ENCODE measurements around the gene SAMM50. TPM values are rescaled to one million over a fixed set of nuclear protein-coding genes. Genes with fewer than 3 reads are reported as not detected.

Gene SAMM50
- total and polyA plus RNA-seq, 2 experiments from 2014 or later, result 58.6 to 60.3 TPM

- H3K27me3 Mint-ChIP-seq (ENCODE audit: insufficient read depth, low read depth, poor library complexity), result peaks cover 5% of the 10 kb centered on the region
- 0 out of 2 replicates have a peak, but pooled peaks cover 3% of the 10 kb centered on the region for H3F3A ChIP-seq (replicated peaks; ENCODE audit: low read depth)
- peaks cover 7% of the 10 kb centered on the region; the same call in 2 of the 3 replicates for H3K4me1 Mint-ChIP-seq
- no peak overlapping the region for H3K4me3 Mint-ChIP-seq
- no peak overlapping the region for H3K27ac Mint-ChIP-seq
- 0 out of 2 replicates have a peak, but pooled peaks cover 3% of the 10 kb centered on the region for H3K79me2 ChIP-seq (replicated peaks; ENCODE audit: insufficient read depth)
- H3K27ac ChIP-seq (ENCODE audit: low read depth), result no peak overlapping the region
- no peaks in the 10 kb centered on the region; the same call in none of the 2 replicates for H4K20me1 ChIP-seq (replicated peaks; ENCODE audit: insufficient read depth)
- H3K36me3 ChIP-seq (ENCODE audit: insufficient read depth), result peaks cover 8% of the 10 kb centered on the region; the same call in 1 of the 2 replicates
- ATAC-seq (no peak), DNase-seq (ENCODE audit: low spot score) (no peak)
- H3K36me3 Mint-ChIP-seq (ENCODE audit: low read depth), result peaks cover 40% of the 10 kb centered on the region
- H3K9me2 ChIP-seq (ENCODE audit: insufficient read depth), result no peaks in the 10 kb centered on the region
- H2AFZ ChIP-seq, result no peak overlapping the region
- TF ChIP-seq ZNF462 (CRISPR knock-in tag; IDR thresholded peaks at IDR 0.05) (no peak), ZNF331 (CRISPR knock-in tag; IDR thresholded peaks at IDR 0.05; ENCODE audit: low read depth) (no peak), EZH2phosphoT487 (IDR thresholded peaks at IDR 0.05; ENCODE audit: unreplicated experiment) (no peak), EZH2 (IDR thresholded peaks at IDR 0.05; ENCODE audit: low read depth, unreplicated experiment) (no peak), ZNF114 (CRISPR knock-in tag; IDR thresholded peaks at IDR 0.05) (no peak), ETS1 (IDR thresholded peaks at IDR 0.05) (no peak), CREB1 (CRISPR knock-in tag; IDR thresholded peaks at IDR 0.05; ENCODE audit: low read depth) (no peak), JUNB (IDR thresholded peaks at IDR 0.05; ENCODE audit: unreplicated experiment) (no peak), STAT1 (IDR thresholded peaks at IDR 0.05; ENCODE audit: unreplicated experiment) (no peak), REST (IDR thresholded peaks at IDR 0.05; ENCODE audit: unreplicated experiment) (no peak), NANOG (IDR thresholded peaks at IDR 0.05; ENCODE audit: borderline replicate concordance) (no peak), CTCF (conservative IDR thresholded peaks at IDR 0.05; ENCODE audit: low read depth in 2 of 2) (no peak), POLR2AphosphoS5 (IDR thresholded peaks at IDR 0.05; ENCODE audit: low read depth) (no peak)
- H3K4me2 ChIP-seq, result no peak overlapping the region
- no peaks in the 10 kb centered on the region; the same call in 1 of the 2 replicates for H3K4me1 ChIP-seq (ENCODE audit: insufficient read depth)
- no peaks in the 10 kb centered on the region for H3K9me3 Mint-ChIP-seq
- no peaks in the 10 kb centered on the region for H3K27me3 ChIP-seq (ENCODE audit: insufficient read depth)
- no peak overlapping the region for H3K4me3 ChIP-seq
Observed at GRCh38 chr22:43998679-43999264, 43.5 kb downstream of the SAMM50 start.
